Type B pancreatic cell (in vitro differentiated cells): ENCODE results near the gene RNF220. TPM values are rescaled to one million over a fixed set of nuclear protein-coding genes. Genes with fewer than 3 reads are reported as not detected.

Experiments used
- DNase-seq: peaks from one replicate; pipeline ENCODE4 v3.0.0; 2021; ENCODE audit warnings: mixed read lengths; ENCODE audit not compliant: unreplicated experiment; ENCODE audit errors: extremely low spot score
- H3K27ac Mint-ChIP-seq: 2 replicates; pipeline ENCODE4 v1.8.0; 2021; ENCODE audit warnings: mild to moderate bottlenecking, mixed read lengths
- H3K27me3 Mint-ChIP-seq: 2 replicates; pipeline ENCODE4 v1.8.0; 2021; ENCODE audit warnings: mixed read lengths
- H3K36me3 Mint-ChIP-seq: 2 replicates; pipeline ENCODE4 v1.8.0; 2021; ENCODE audit warnings: mixed read lengths
- H3K4me1 Mint-ChIP-seq: one replicate; pipeline ENCODE4 v1.8.0; 2021; ENCODE audit warnings: mixed read lengths; ENCODE audit not compliant: unreplicated experiment
- H3K4me3 Mint-ChIP-seq: 2 replicates; pipeline ENCODE4 v1.8.0; 2021; ENCODE audit warnings: mild to moderate bottlenecking, mixed read lengths
- H3K9me3 Mint-ChIP-seq: 2 replicates; pipeline ENCODE4 v1.8.0; 2021; ENCODE audit warnings: mixed read lengths
- total RNA-seq: library from RNA; stranded (reverse); gene quantifications from 2 replicates; pipeline ENCODE4 v1.2.1, GENCODE V29; 2021; ENCODE audit warnings: low replicate concordance
- TF ChIP-seq, protein P1 (sequence below): fragments of 200-600 bp; sonication (generic); conservative IDR thresholded peaks from 2 replicates; pipeline ENCODE4 v1.5.0; 2021; ENCODE audit warnings: antibody characterized with exemption, mild to moderate bottlenecking

The RNF220 gene
- total RNA-seq, 1 donor from 2014 or later: 87.1 TPM

- TF ChIP-seq, protein P1, sequence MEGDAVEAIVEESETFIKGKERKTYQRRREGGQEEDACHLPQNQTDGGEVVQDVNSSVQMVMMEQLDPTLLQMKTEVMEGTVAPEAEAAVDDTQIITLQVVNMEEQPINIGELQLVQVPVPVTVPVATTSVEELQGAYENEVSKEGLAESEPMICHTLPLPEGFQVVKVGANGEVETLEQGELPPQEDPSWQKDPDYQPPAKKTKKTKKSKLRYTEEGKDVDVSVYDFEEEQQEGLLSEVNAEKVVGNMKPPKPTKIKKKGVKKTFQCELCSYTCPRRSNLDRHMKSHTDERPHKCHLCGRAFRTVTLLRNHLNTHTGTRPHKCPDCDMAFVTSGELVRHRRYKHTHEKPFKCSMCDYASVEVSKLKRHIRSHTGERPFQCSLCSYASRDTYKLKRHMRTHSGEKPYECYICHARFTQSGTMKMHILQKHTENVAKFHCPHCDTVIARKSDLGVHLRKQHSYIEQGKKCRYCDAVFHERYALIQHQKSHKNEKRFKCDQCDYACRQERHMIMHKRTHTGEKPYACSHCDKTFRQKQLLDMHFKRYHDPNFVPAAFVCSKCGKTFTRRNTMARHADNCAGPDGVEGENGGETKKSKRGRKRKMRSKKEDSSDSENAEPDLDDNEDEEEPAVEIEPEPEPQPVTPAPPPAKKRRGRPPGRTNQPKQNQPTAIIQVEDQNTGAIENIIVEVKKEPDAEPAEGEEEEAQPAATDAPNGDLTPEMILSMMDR: no peak
- H3K36me3 Mint-ChIP-seq: no peaks in the 10 kb centered on the region
Measured at GRCh38 chr1:44460107-44460882, 55.2 kb downstream of the RNF220 start.

GRCh38 chr1:44464361-44464760 lies 59.3 kb downstream of the RNF220 start:
- no peak for DNase-seq
- TF ChIP-seq, protein P1: no peak
- Mint-ChIP-seq H3K4me1 (no peaks in the 10 kb centered on the region), H3K27me3 (peaks cover 19% of the 10 kb centered on the region), H3K9me3 (peaks cover 4% of the 10 kb centered on the region), H3K36me3 (no peaks in the 10 kb centered on the region), H3K4me3 (no peak overlapping the region), H3K27ac (no peak overlapping the region)

More at GRCh38 chr1:44460107-44460882, 55.2 kb downstream of the RNF220 start:
- H3K4me1 Mint-ChIP-seq: no peaks in the 10 kb centered on the region
- peaks cover 51% of the 10 kb centered on the region for H3K27me3 Mint-ChIP-seq
- DNase-seq: no peak
- H3K4me3 Mint-ChIP-seq: no peak overlapping the region
- no peak overlapping the region for H3K27ac Mint-ChIP-seq
- peaks cover 4% of the 10 kb centered on the region for H3K9me3 Mint-ChIP-seq

DNA sequence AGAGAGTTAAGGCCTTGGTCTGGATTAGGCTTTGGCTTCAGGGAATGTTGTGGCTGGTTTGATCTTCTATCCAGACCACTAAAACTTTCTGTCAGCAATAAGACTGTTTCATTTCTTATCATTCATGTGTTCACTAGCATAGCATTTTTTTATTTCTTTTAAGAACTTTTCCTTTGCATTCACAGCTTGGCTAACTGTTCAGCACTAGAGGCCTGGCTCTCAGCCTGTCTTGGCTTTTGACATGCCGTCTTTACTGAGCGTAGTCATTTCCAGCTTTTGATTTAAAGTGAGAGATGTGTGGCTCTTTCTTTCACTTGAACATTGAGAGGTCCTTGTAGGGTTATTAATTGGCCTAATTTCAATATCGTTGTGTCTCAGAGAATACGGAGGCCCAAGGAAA lies 62.5 kb downstream of the RNF220 start:
- H3K4me3 Mint-ChIP-seq: no peak overlapping the region
- DNase-seq: no peak
- H3K36me3 Mint-ChIP-seq: no peaks in the 10 kb centered on the region
- no peaks in the 10 kb centered on the region for H3K4me1 Mint-ChIP-seq
- peaks cover 11% of the 10 kb centered on the region for H3K27me3 Mint-ChIP-seq
- no peak overlapping the region for H3K27ac Mint-ChIP-seq
- TF ChIP-seq, protein P1: no peak
- H3K9me3 Mint-ChIP-seq: peaks cover 8% of the 10 kb centered on the region

- H3K27ac Mint-ChIP-seq: peak overlapping the region; percentile 78
- peaks cover 14% of the 10 kb centered on the region for H3K27me3 Mint-ChIP-seq
- peaks cover 3% of the 10 kb centered on the region for H3K4me1 Mint-ChIP-seq
- no peaks in the 10 kb centered on the region for H3K36me3 Mint-ChIP-seq
- DNase-seq: no peak
- TF ChIP-seq, protein P1: no peak
- H3K4me3 Mint-ChIP-seq: no peak overlapping the region
- H3K9me3 Mint-ChIP-seq: peaks cover 4% of the 10 kb centered on the region
Measured at GRCh38 chr1:44471911-44472453, 66.9 kb downstream of the RNF220 start.

GRCh38 chr1:44472620-44473525 lies 67.8 kb downstream of the RNF220 start:
- Mint-ChIP-seq H3K36me3 (no peaks in the 10 kb centered on the region), H3K27ac (peak overlapping the region; percentile 78), H3K4me3 (no peak overlapping the region), H3K27me3 (peaks cover 20% of the 10 kb centered on the region), H3K4me1 (peaks cover 3% of the 10 kb centered on the region), H3K9me3 (peaks cover 4% of the 10 kb centered on the region)
- DNase-seq: no peak
- TF ChIP-seq, protein P1: no peak
